GM19239 (cell line): ENCODE data around the gene SART3.
"Not testable (repeated sequence)": the region's sequence is repeated elsewhere in the genome, so short reads cannot be mapped to it uniquely, and the experiment has no call there.

ENCODE experiments used
- DNase-seq: peaks from one replicate; pipeline ENCODE4 v3.0.0; 2011; ENCODE audit warnings: low spot score; ENCODE audit not compliant: insufficient read length
- FAIRE-seq: peaks from 2 replicates; lab custom pipeline; 2011; peaks lifted over from hg19 to GRCh38; lab: Jason Lieb, UNC

SART3 gene

GRCh38 chr12:108509806-108510205 is 51.2 kb downstream of the SART3 start:
- DNase-seq (no peak), FAIRE-seq (no peak)

- DNase-seq (no peak), FAIRE-seq (no peak)
These were observed 52.9 kb downstream of the SART3 start for GRCh38 chr12:108507971-108508642.

- no peak for FAIRE-seq
- no peak for DNase-seq
These were observed 55.8 kb downstream of the SART3 start for GRCh38 chr12:108505129-108505528.

- FAIRE-seq: no peak
These were observed 58.1 kb downstream of the SART3 start for GRCh38 chr12:108502922-108503321.

GRCh38 chr12:108498136-108498535 is 62.8 kb downstream of the SART3 start:
- no peak for FAIRE-seq
- DNase-seq: no peak

More at GRCh38 chr12:108502922-108503321, 58.1 kb downstream of the SART3 start:
- no peak for DNase-seq

- FAIRE-seq (no peak), DNase-seq (no peak)
These were observed 65.0 kb downstream of the SART3 start for GRCh38 chr12:108495823-108496579.

GRCh38 chr12:108495054-108495453 is 65.9 kb downstream of the SART3 start:
- DNase-seq (peak; percentile 37), FAIRE-seq (peak; percentile 31)

GRCh38 chr12:108491256-108491655 is 69.7 kb downstream of the SART3 start:
- FAIRE-seq: no peak
- no peak for DNase-seq

GRCh38 chr12:108487029-108487428 is 73.9 kb downstream of the SART3 start:
- not testable (repeated sequence) for DNase-seq, FAIRE-seq

- DNase-seq, FAIRE-seq: not testable (repeated sequence)
These were observed 75.6 kb downstream of the SART3 start for GRCh38 chr12:108485371-108485770.

GRCh38 chr12:108484845-108485244 is 76.1 kb downstream of the SART3 start:
- FAIRE-seq (no peak), DNase-seq (no peak)

- DNase-seq (no peak), FAIRE-seq (no peak)
These were observed 76.5 kb downstream of the SART3 start for GRCh38 chr12:108484431-108484830.

- FAIRE-seq (no peak), DNase-seq (no peak)
These were observed 77.5 kb downstream of the SART3 start for GRCh38 chr12:108483213-108484059.

GRCh38 chr12:108482717-108483212 is 78.2 kb downstream of the SART3 start:
- no peak for DNase-seq

GRCh38 chr12:108479364-108480070 is 81.5 kb downstream of the SART3 start:
- FAIRE-seq (no peak), DNase-seq (no peak)

More at GRCh38 chr12:108482717-108483212, 78.2 kb downstream of the SART3 start:
- FAIRE-seq: no peak

- no peak for DNase-seq
- no peak for FAIRE-seq
These were observed 82.3 kb downstream of the SART3 start for GRCh38 chr12:108478611-108479206.

GRCh38 chr12:108477881-108478259 is 83.1 kb downstream of the SART3 start:
- FAIRE-seq: no peak
- no peak for DNase-seq

GRCh38 chr12:108477055-108477880 is 83.7 kb downstream of the SART3 start:
- no peak for FAIRE-seq
- no peak for DNase-seq

- no peak for FAIRE-seq
- DNase-seq: no peak
These were observed 85.6 kb downstream of the SART3 start for GRCh38 chr12:108475396-108475795.
